WTC11 (cell line): ENCODE data around the gene EID2. TPM values are rescaled to one million over a fixed set of nuclear protein-coding genes. Genes with fewer than 3 reads are reported as not detected.

ENCODE experiments used
- ATF2 ChIP-seq: sonication (generic); formaldehyde crosslinking; IDR thresholded peaks from 2 replicates; pipeline ENCODE4 v1.8.1; 2022; ENCODE audit warnings: low read depth, missing genetic modification reagents, borderline replicate concordance
- CREB1 ChIP-seq: sonication (generic); formaldehyde crosslinking; IDR thresholded peaks from 2 replicates; pipeline ENCODE4 v1.8.0; 2023; ENCODE audit warnings: mild to moderate bottlenecking, missing genetic modification reagents
- E2F5 ChIP-seq: sonication (generic); formaldehyde crosslinking; IDR thresholded peaks from 2 replicates; pipeline ENCODE4 v1.8.1; 2022; ENCODE audit warnings: mild to moderate bottlenecking, moderate library complexity, missing genetic modification reagents
- ELF4 ChIP-seq: sonication (generic); formaldehyde crosslinking; IDR thresholded peaks from 2 replicates; pipeline ENCODE4 v1.8.1; 2022; ENCODE audit warnings: low read depth, mild to moderate bottlenecking, moderate library complexity, missing genetic modification reagents
- HMGXB4 ChIP-seq: sonication (generic); formaldehyde crosslinking; IDR thresholded peaks from 2 replicates; pipeline ENCODE4 v1.8.1; 2023; ENCODE audit warnings: mild to moderate bottlenecking, moderate library complexity, missing genetic modification reagents
- NFE2L1 ChIP-seq: sonication (generic); formaldehyde crosslinking; IDR thresholded peaks from 2 replicates; pipeline ENCODE4 v1.8.1; 2023; ENCODE audit warnings: missing genetic modification reagents
- NR2C2 ChIP-seq: sonication (generic); formaldehyde crosslinking; IDR thresholded peaks from 2 replicates; pipeline ENCODE4 v1.8.0; 2022; ENCODE audit warnings: mild to moderate bottlenecking, missing genetic modification reagents
- PRDM15 ChIP-seq: sonication (generic); formaldehyde crosslinking; IDR thresholded peaks from 2 replicates; pipeline ENCODE4 v1.8.0; 2022; ENCODE audit warnings: missing genetic modification reagents
- RELA ChIP-seq: sonication (generic); formaldehyde crosslinking; IDR thresholded peaks from 2 replicates; pipeline ENCODE4 v1.8.1; 2022; ENCODE audit warnings: missing genetic modification reagents, mild to moderate bottlenecking, borderline replicate concordance
- SP1 ChIP-seq: sonication (generic); formaldehyde crosslinking; conservative IDR thresholded peaks from 2 replicates; pipeline ENCODE4 v1.8.1; 2022; ENCODE audit warnings: missing genetic modification reagents
- STAT6 ChIP-seq: sonication (generic); formaldehyde crosslinking; conservative IDR thresholded peaks from 2 replicates; pipeline ENCODE4 v1.8.1; 2023; ENCODE audit warnings: mild to moderate bottlenecking, low read depth, missing genetic modification reagents, moderate library complexity
- USF1 ChIP-seq: sonication (generic); formaldehyde crosslinking; IDR thresholded peaks from 2 replicates; pipeline ENCODE4 v1.8.0; 2022; ENCODE audit warnings: mild to moderate bottlenecking, missing genetic modification reagents
- total RNA-seq: library from RNA; stranded (reverse); gene quantifications from 3 replicates; pipeline ENCODE4 v1.2.3, GENCODE V29; 2021

The EID2 gene
- total RNA-seq, 1 experiment from 2014 or later = 21.5 TPM

- TF ChIP-seq PRDM15 (CRISPR knock-in tag) = peak; percentile 53; the same call in 1 of the 2 replicates
- TF ChIP-seq NR2C2 (CRISPR knock-in tag) = no peak
- no peak for TF ChIP-seq SP1
- no peak for TF ChIP-seq ATF2
- no peak for TF ChIP-seq STAT6 (CRISPR knock-in tag)
- no peak for TF ChIP-seq USF1 (CRISPR knock-in tag)
- no peak for TF ChIP-seq CREB1 (CRISPR knock-in tag)
- TF ChIP-seq E2F5 = 0 out of 2 replicates have a peak, but pooled peaks have one; percentile 60
- TF ChIP-seq RELA (CRISPR knock-in tag) = no peak
- peak; percentile 71; the same call in 1 of the 2 replicates for TF ChIP-seq HMGXB4 (CRISPR knock-in tag)
- TF ChIP-seq NFE2L1 (CRISPR knock-in tag) = no peak
- no peak for TF ChIP-seq ELF4 (CRISPR knock-in tag)
Measured at GRCh38 chr19:39498798-39499642, 40.9 kb downstream of the EID2 start, which contains the start of gene DLL3 (continued).
